Keratinocyte (primary cell): ENCODE results near the gene COL25A1. TPM values are rescaled to one million over a fixed set of nuclear protein-coding genes. Genes with fewer than 3 reads are reported as not detected.

Source experiments
- DNase-seq: peaks from one replicate; pipeline ENCODE4 v3.0.0-alpha.2; 2011; ENCODE audit warnings: low read depth, missing footprints, low spot score
- FAIRE-seq: peaks from 2 replicates; lab custom pipeline; 2011; peaks lifted over from hg19 to GRCh38; lab: Jason Lieb, UNC
- H2AFZ ChIP-seq: 2 replicates; pipeline ENCODE4 v1.6.0; 2012; ENCODE audit warnings: low read length, control low read depth, inconsistent platforms; ENCODE audit not compliant: control insufficient read depth
- H3K27ac ChIP-seq: 2 replicates; pipeline ENCODE4 v1.5.1; 2011; ENCODE audit warnings: low read length; ENCODE audit not compliant: control insufficient read depth, insufficient read depth
- H3K27me3 ChIP-seq: 3 replicates; pipeline ENCODE4 v1.6.0; 2011; ENCODE audit warnings: low read length; ENCODE audit not compliant: control insufficient read depth, insufficient read depth; ENCODE audit errors: extremely low read depth
- H3K36me3 ChIP-seq, 2 experiments: 2 replicates in 1 of 2; 3 replicates in 1 of 2; pipeline ENCODE4 v1.5.1; 2011; ENCODE audit warnings: low read length in 2 of 2, mild to moderate bottlenecking in 1 of 2; ENCODE audit not compliant: control insufficient read depth in 2 of 2, insufficient read depth in 2 of 2; ENCODE audit errors: extremely low read depth in 1 of 2
- H3K4me1 ChIP-seq: 3 replicates; pipeline ENCODE4 v1.5.1; 2011; ENCODE audit warnings: low read length; ENCODE audit not compliant: control insufficient read depth, insufficient read depth; ENCODE audit errors: extremely low read depth
- H3K4me2 ChIP-seq: 3 replicates; pipeline ENCODE4 v1.6.0; 2011; ENCODE audit warnings: low read depth, low read length; ENCODE audit not compliant: control insufficient read depth, insufficient read depth; ENCODE audit errors: extremely low read depth
- H3K4me3 ChIP-seq, 3 experiments: fragments of 200-600 bp in 1 of 3; sonication (generic) in 1 of 3; 2 replicates in 2 of 3; 3 replicates in 1 of 3; pipeline ENCODE4 v1.5.1; 2011 to 2016; ENCODE audit warnings: low read length in 3 of 3, mild to moderate bottlenecking in 3 of 3, control low read depth in 2 of 3, inconsistent platforms in 1 of 3, low read depth in 1 of 3, mixed read lengths in 1 of 3, mixed run types in 1 of 3, moderate library complexity in 1 of 3; ENCODE audit not compliant: control insufficient read depth in 2 of 3, insufficient read depth in 2 of 3; ENCODE audit errors: extremely low read depth in 1 of 3
- H3K79me2 ChIP-seq: 2 replicates; pipeline ENCODE4 v1.6.0; 2012; ENCODE audit warnings: low read length; ENCODE audit not compliant: control insufficient read depth, insufficient read depth
- H3K9ac ChIP-seq: 3 replicates; pipeline ENCODE4 v1.6.0; 2011; ENCODE audit warnings: low read length; ENCODE audit not compliant: control insufficient read depth, insufficient read depth; ENCODE audit errors: extremely low read depth
- H3K9me1 ChIP-seq: 3 replicates; pipeline ENCODE4 v1.6.0; 2011; ENCODE audit warnings: low read length; ENCODE audit not compliant: control insufficient read depth, insufficient read depth; ENCODE audit errors: extremely low read depth
- H3K9me3 ChIP-seq: 2 replicates; pipeline ENCODE4 v1.5.1; 2012; ENCODE audit warnings: low read depth, low read length; ENCODE audit not compliant: control insufficient read depth
- H4K20me1 ChIP-seq: 3 replicates; pipeline ENCODE4 v1.6.0; 2011; ENCODE audit warnings: low read length; ENCODE audit not compliant: control insufficient read depth, insufficient read depth; ENCODE audit errors: extremely low read depth
- EZH2 ChIP-seq: IDR thresholded peaks from one replicate; pipeline ENCODE4 v1.6.1; 2012; ENCODE audit warnings: inconsistent platforms, mild to moderate bottlenecking, low read length, moderate library complexity
- dilution Hi-C: fragments of 300-500 bp; cut with MboI; formaldehyde crosslinking; loops from one replicate; pipeline ENCODE4 v1.7.0; 2020; ENCODE audit warnings: low sequenced_read_pairs; ENCODE audit not compliant: extremely low pct_ligation_motif_present
- polyA plus RNA-seq, 5 experiments: library from polyadenylated mRNA; depleted of rRNA in 3 of 5; stranded (reverse) in 3 of 5; stranded (forward) in 1 of 5; unstranded in 1 of 5; fragments of >200 nt; gene quantifications; 1 replicate in 1 of 5; 2 replicates in 3 of 5; 3 replicates in 1 of 5; pipeline versions ENCODE4 v1.2.1 to v1.2.3, GENCODE V29; 2011 to 2012; ENCODE audit warnings: missing spikeins in 2 of 5, low read depth in 1 of 5, low replicate concordance in 1 of 5
- TF ChIP-seq, protein P1 (sequence below), 3 experiments: IDR thresholded peaks in 1 of 3; conservative IDR thresholded peaks in 1 of 3; optimal IDR thresholded peaks in 1 of 3; 2 replicates in 2 of 3; 3 replicates in 1 of 3; pipeline versions ENCODE3 to v1.5.1; 2011; ENCODE audit warnings: low read length in 3 of 3, mild to moderate bottlenecking in 3 of 3, moderate library complexity in 2 of 3, control low read depth in 1 of 3, inconsistent platforms in 1 of 3; ENCODE audit not compliant: insufficient read depth in 2 of 3; ENCODE audit errors: extremely low read depth in 1 of 3

COL25A1 gene
- polyA plus RNA-seq, 1 donor (not counting 4 experiments of a cell fraction or from before 2014, with no cell fraction given): not detected

DNA sequence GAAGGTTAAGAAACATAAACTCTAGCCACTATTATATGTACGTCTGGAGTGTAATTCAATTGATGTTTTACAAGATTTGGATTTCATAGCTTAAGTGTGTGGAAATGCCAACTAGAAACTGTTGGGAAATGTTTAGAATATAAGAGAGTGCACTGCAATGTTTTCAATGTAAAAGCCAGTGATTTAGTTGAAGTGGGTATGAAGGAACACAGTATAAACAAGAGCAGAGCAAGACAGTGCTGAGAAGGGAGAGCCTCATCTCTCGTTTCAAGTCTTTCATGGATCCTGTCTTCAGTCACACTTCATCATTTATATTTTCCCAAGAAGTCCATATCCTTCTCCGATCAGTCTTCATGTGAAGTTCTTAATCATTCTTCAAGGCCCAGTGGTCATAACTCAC is 375.7 kb downstream of the COL25A1 start:
- Histone ChIP-seq H3K9me1 (no peaks in the 10 kb centered on the region), H3K9me3 (no peaks in the 10 kb centered on the region), H3K27me3 (peaks cover 18% of the 10 kb centered on the region), H3K79me2 (no peaks in the 10 kb centered on the region), H3K4me2 (no peak overlapping the region), H2AFZ (no peak overlapping the region), H3K27ac (no peak overlapping the region), H3K4me1 (no peaks in the 10 kb centered on the region), H3K4me3 (no peak overlapping the region), H3K9ac (no peak overlapping the region), H4K20me1 (no peaks in the 10 kb centered on the region), H3K36me3 (no peaks in the 10 kb centered on the region)
- dilution Hi-C loops: no loop called here
- TF ChIP-seq EZH2: no peak
- TF ChIP-seq, protein P1, sequence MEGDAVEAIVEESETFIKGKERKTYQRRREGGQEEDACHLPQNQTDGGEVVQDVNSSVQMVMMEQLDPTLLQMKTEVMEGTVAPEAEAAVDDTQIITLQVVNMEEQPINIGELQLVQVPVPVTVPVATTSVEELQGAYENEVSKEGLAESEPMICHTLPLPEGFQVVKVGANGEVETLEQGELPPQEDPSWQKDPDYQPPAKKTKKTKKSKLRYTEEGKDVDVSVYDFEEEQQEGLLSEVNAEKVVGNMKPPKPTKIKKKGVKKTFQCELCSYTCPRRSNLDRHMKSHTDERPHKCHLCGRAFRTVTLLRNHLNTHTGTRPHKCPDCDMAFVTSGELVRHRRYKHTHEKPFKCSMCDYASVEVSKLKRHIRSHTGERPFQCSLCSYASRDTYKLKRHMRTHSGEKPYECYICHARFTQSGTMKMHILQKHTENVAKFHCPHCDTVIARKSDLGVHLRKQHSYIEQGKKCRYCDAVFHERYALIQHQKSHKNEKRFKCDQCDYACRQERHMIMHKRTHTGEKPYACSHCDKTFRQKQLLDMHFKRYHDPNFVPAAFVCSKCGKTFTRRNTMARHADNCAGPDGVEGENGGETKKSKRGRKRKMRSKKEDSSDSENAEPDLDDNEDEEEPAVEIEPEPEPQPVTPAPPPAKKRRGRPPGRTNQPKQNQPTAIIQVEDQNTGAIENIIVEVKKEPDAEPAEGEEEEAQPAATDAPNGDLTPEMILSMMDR (optimal IDR thresholded peaks at IDR 0.05 in 1 of 3, IDR thresholded peaks at IDR 0.05 in 1 of 3, conservative IDR thresholded peaks at IDR 0.05 in 1 of 3; ENCODE audit: extremely low read depth in 1 of 3, insufficient read depth in 2 of 3, low read length in 3 of 3): no peak
- FAIRE-seq (no peak), DNase-seq (no peak)

DNA sequence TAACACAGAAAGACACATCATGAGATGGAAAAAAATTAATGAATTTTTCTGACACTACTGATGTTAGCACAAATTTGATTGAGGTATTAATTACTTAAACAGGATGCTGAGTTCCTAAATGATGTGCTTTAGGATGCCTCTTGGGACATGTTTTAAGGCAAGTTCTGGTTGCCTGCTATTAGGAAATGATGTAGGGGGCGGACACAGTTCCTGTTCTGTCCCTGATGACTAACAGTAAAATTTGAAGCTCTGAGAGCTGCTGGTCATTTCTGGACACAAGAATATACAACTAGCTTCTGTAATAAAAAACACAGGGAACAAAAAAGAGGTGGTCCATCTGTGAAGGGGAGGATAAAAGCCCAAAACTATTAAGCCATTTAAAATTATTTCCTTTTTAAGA is 376.4 kb downstream of the COL25A1 start:
- FAIRE-seq: no peak
- H3K9ac ChIP-seq: no peak overlapping the region
- no peak overlapping the region for H2AFZ ChIP-seq
- DNase-seq: no peak
- H3K9me3 ChIP-seq: no peaks in the 10 kb centered on the region
- no peaks in the 10 kb centered on the region for H3K36me3 ChIP-seq
- no peaks in the 10 kb centered on the region for H3K79me2 ChIP-seq
- no peaks in the 10 kb centered on the region for H3K9me1 ChIP-seq
- H3K4me1 ChIP-seq: no peaks in the 10 kb centered on the region
- H4K20me1 ChIP-seq: no peaks in the 10 kb centered on the region
- TF ChIP-seq, protein P1 (optimal IDR thresholded peaks at IDR 0.05 in 1 of 3, IDR thresholded peaks at IDR 0.05 in 1 of 3, conservative IDR thresholded peaks at IDR 0.05 in 1 of 3; ENCODE audit: extremely low read depth in 1 of 3, insufficient read depth in 2 of 3, low read length in 3 of 3): no peak
- TF ChIP-seq EZH2: no peak
- H3K27ac ChIP-seq: no peak overlapping the region
- peaks cover 14% of the 10 kb centered on the region for H3K27me3 ChIP-seq
- no peak overlapping the region for H3K4me3 ChIP-seq
- dilution Hi-C loops: no loop called here
- no peak overlapping the region for H3K4me2 ChIP-seq
